Activated CD4-positive, alpha-beta T cell treated with anti-CD3 and anti-CD28 coated beads for 48 hours (primary cell): ENCODE measurements around the gene KRTAP10-10.
"Not testable (repeated sequence)": the region's sequence is repeated elsewhere in the genome, so short reads cannot be mapped to it uniquely, and the experiment has no call there.

Experiments
- DNase-seq: peaks from one replicate; pipeline ENCODE4 v3.0.0-alpha.2; 2020

Gene KRTAP10-10

GRCh38 chr21:44627181-44627822 is 9.9 kb upstream of the KRTAP10-10 start:
- not testable (repeated sequence) for DNase-seq

- DNase-seq = not testable (repeated sequence)
These were observed 9.3 kb upstream of the KRTAP10-10 start for GRCh38 chr21:44627831-44628233.

GRCh38 chr21:44628707-44629391 is 8.3 kb upstream of the KRTAP10-10 start:
- no peak for DNase-seq

- no peak for DNase-seq
These were observed 6.7 kb upstream of the KRTAP10-10 start for GRCh38 chr21:44630440-44630839.

GRCh38 chr21:44632067-44632466 is 5.1 kb upstream of the KRTAP10-10 start:
- DNase-seq = no peak

- DNase-seq = no peak
These were observed 743 bp upstream of the KRTAP10-10 start for GRCh38 chr21:44636209-44637017.

GRCh38 chr21:44637851-44638348 is 744 bp downstream of the KRTAP10-10 start:
- not testable (repeated sequence) for DNase-seq

- DNase-seq = not testable (repeated sequence)
These were observed 1.6 kb downstream of the KRTAP10-10 start for GRCh38 chr21:44638506-44639330.

- no peak for DNase-seq
These were observed 2.1 kb downstream of the KRTAP10-10 start for GRCh38 chr21:44639331-44639655.

GRCh38 chr21:44640761-44641160 is 3.6 kb downstream of the KRTAP10-10 start:
- no peak for DNase-seq

GRCh38 chr21:44643741-44644310 is 6.7 kb downstream of the KRTAP10-10 start:
- DNase-seq = no peak

- DNase-seq = no peak
These were observed 7.7 kb downstream of the KRTAP10-10 start for GRCh38 chr21:44644878-44645277.

GRCh38 chr21:44646366-44647221 is 9.4 kb downstream of the KRTAP10-10 start, which contains the start of gene KRTAP10-11:
Gene KRTAP10-11, plus strand, starts transcription at chr21:44646414. Its CDS starts 45 bp downstream, at chr21:44646459.
- DNase-seq = not testable (repeated sequence)

GRCh38 chr21:44647222-44647552 is 10.0 kb downstream of the KRTAP10-10 start:
- DNase-seq = no peak

GRCh38 chr21:44648557-44649311 is 11.6 kb downstream of the KRTAP10-10 start:
- DNase-seq = no peak

- DNase-seq = no peak
These were observed 12.5 kb downstream of the KRTAP10-10 start for GRCh38 chr21:44649521-44650100.

- no peak for DNase-seq
These were observed 13.3 kb downstream of the KRTAP10-10 start for GRCh38 chr21:44650265-44650972.

- DNase-seq = no peak
These were observed 14.0 kb downstream of the KRTAP10-10 start for GRCh38 chr21:44650973-44651675.

GRCh38 chr21:44653123-44653522 is 16.0 kb downstream of the KRTAP10-10 start:
- DNase-seq = no peak
